K562 (cell line): ENCODE results near the gene PPP2R2B.

ENCODE experiments used
- JUN ChIP-seq, 2 experiments: sonication (generic) in 1 of 2; formaldehyde crosslinking in 1 of 2; IDR thresholded peaks; 2 replicates each; pipeline versions ENCODE4 v1.6.1 to v1.8.0; 2012 to 2022; ENCODE audit warnings: borderline replicate concordance in 2 of 2, mild to moderate bottlenecking in 2 of 2, improper control_type of control experiment in 1 of 2, low read depth in 1 of 2, low read length in 1 of 2, missing genetic modification reagents in 1 of 2
- PHB2 ChIP-seq: fragments of 450-650 bp; IDR thresholded peaks from 2 replicates; pipeline ENCODE4 v1.6.1; 2017; ENCODE audit warnings: low read depth
- POLR2AphosphoS5 ChIP-seq: IDR thresholded peaks from 2 replicates; pipeline ENCODE4 v1.6.1; 2011; ENCODE audit warnings: mild to moderate bottlenecking, low read depth, low read length, moderate library complexity; ENCODE audit not compliant: control insufficient read depth, insufficient read depth
- PTBP1 ChIP-seq: fragments of 200-400 bp; formaldehyde crosslinking; IDR thresholded peaks from 2 replicates; pipeline ENCODE4 v1.6.1; 2017; ENCODE audit warnings: low read depth, low read length
- SAP30 ChIP-seq: fragments of 200-600 bp; sonication (generic); IDR thresholded peaks from 2 replicates; pipeline ENCODE4 v1.6.1; 2012; ENCODE audit warnings: borderline replicate concordance, low read depth, mild to moderate bottlenecking, moderate library complexity, low read length, control low read depth, inconsistent platforms; ENCODE audit not compliant: insufficient read depth, poor library complexity, severe bottlenecking
- TAF1 ChIP-seq: IDR thresholded peaks from 2 replicates; pipeline ENCODE4 v1.6.1; 2011; ENCODE audit warnings: mild to moderate bottlenecking, low read length, moderate library complexity; ENCODE audit not compliant: insufficient read depth, control insufficient read depth, severe bottlenecking; ENCODE audit errors: extremely low read depth
- YY1 ChIP-seq, 3 experiments: IDR thresholded peaks; 2 replicates each; pipeline ENCODE4 v1.6.1; 2011; ENCODE audit warnings: low read length in 2 of 3, mild to moderate bottlenecking in 2 of 3, moderate library complexity in 2 of 3, borderline replicate concordance in 1 of 3, control low read depth in 1 of 3, low read depth in 1 of 3; ENCODE audit not compliant: insufficient read depth in 3 of 3, insufficient replicate concordance in 2 of 3, control insufficient read depth in 1 of 3, insufficient read length in 1 of 3; ENCODE audit errors: extremely low read depth in 1 of 3
- TF ChIP-seq, protein P1 (sequence below): fragments of 450-650 bp; IDR thresholded peaks from 2 replicates; pipeline ENCODE4 v1.6.1; 2017; ENCODE audit warnings: antibody characterized with exemption, mild to moderate bottlenecking
- TF ChIP-seq, protein P2 (sequence below), 3 experiments: IDR thresholded peaks in 2 of 3; conservative IDR thresholded peaks in 1 of 3; 2 replicates each; pipeline ENCODE4 v1.5.1; 2011 to 2012; ENCODE audit warnings: low read length in 3 of 3, mild to moderate bottlenecking in 3 of 3, control low read depth in 2 of 3, improper control_type of control experiment in 1 of 3, inconsistent platforms in 1 of 3, low read depth in 1 of 3, mixed read lengths in 1 of 3, moderate library complexity in 1 of 3; ENCODE audit not compliant: insufficient read depth in 2 of 3
- TF ChIP-seq, protein P3 (sequence below): fragments of 250-450 bp; sonication (Bioruptor Pico); IDR thresholded peaks from 2 replicates; pipeline ENCODE4 v1.8.0; 2022; ENCODE audit warnings: inconsistent platforms
- TF ChIP-seq, protein P4 (sequence below): fragments of 250-450 bp; sonication (Bioruptor Pico); IDR thresholded peaks from 2 replicates; pipeline ENCODE4 v1.4.0; 2020; ENCODE audit warnings: borderline replicate concordance

DNA sequence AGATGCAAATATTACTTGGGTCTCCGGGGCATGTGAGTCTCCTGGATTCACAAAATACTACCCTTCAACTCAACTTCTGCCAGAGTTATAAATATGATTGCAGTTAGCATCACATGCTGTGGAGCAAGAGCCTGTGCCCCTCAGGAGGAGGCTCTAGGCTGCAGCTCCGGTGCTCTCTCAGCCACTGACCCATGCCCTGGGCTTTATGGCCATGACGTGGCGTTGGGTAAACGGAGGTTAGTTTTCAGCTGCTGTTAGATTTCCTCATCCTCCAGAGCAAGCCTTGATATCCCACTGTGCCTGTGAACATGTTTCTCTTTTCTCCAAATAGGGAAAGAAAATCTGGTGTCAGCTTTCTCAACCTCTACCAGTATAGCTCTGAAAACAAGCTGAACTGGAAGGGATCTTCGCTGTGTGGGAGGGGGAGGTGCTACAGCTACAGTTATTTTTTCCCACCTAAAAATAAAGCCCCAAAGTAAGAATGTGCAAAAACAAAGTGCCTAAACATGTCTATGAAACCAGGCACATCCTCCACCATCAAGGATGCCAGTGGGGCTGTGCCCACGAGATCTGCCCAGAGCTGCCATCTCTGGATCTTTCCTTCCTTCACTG, 238.2 kb downstream of the PPP2R2B start:
- no peak for TF ChIP-seq POLR2AphosphoS5
- TF ChIP-seq YY1 (IDR thresholded peaks at IDR 0.05; ENCODE audit: borderline replicate concordance in 1 of 3, control insufficient read depth in 1 of 3, extremely low read depth in 1 of 3, insufficient read depth in 3 of 3, insufficient read length in 1 of 3, insufficient replicate concordance in 2 of 3, low read depth in 1 of 3, low read length in 2 of 3) = no peak
- TF ChIP-seq, protein P1, sequence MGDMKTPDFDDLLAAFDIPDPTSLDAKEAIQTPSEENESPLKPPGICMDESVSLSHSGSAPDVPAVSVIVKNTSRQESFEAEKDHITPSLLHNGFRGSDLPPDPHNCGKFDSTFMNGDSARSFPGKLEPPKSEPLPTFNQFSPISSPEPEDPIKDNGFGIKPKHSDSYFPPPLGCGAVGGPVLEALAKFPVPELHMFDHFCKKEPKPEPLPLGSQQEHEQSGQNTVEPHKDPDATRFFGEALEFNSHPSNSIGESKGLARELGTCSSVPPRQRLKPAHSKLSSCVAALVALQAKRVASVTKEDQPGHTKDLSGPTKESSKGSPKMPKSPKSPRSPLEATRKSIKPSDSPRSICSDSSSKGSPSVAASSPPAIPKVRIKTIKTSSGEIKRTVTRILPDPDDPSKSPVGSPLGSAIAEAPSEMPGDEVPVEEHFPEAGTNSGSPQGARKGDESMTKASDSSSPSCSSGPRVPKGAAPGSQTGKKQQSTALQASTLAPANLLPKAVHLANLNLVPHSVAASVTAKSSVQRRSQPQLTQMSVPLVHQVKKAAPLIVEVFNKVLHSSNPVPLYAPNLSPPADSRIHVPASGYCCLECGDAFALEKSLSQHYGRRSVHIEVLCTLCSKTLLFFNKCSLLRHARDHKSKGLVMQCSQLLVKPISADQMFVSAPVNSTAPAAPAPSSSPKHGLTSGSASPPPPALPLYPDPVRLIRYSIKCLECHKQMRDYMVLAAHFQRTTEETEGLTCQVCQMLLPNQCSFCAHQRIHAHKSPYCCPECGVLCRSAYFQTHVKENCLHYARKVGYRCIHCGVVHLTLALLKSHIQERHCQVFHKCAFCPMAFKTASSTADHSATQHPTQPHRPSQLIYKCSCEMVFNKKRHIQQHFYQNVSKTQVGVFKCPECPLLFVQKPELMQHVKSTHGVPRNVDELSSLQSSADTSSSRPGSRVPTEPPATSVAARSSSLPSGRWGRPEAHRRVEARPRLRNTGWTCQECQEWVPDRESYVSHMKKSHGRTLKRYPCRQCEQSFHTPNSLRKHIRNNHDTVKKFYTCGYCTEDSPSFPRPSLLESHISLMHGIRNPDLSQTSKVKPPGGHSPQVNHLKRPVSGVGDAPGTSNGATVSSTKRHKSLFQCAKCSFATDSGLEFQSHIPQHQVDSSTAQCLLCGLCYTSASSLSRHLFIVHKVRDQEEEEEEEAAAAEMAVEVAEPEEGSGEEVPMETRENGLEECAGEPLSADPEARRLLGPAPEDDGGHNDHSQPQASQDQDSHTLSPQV = no peak
- TF ChIP-seq, protein P2, sequence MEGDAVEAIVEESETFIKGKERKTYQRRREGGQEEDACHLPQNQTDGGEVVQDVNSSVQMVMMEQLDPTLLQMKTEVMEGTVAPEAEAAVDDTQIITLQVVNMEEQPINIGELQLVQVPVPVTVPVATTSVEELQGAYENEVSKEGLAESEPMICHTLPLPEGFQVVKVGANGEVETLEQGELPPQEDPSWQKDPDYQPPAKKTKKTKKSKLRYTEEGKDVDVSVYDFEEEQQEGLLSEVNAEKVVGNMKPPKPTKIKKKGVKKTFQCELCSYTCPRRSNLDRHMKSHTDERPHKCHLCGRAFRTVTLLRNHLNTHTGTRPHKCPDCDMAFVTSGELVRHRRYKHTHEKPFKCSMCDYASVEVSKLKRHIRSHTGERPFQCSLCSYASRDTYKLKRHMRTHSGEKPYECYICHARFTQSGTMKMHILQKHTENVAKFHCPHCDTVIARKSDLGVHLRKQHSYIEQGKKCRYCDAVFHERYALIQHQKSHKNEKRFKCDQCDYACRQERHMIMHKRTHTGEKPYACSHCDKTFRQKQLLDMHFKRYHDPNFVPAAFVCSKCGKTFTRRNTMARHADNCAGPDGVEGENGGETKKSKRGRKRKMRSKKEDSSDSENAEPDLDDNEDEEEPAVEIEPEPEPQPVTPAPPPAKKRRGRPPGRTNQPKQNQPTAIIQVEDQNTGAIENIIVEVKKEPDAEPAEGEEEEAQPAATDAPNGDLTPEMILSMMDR (IDR thresholded peaks at IDR 0.05 in 2 of 3, conservative IDR thresholded peaks at IDR 0.05 in 1 of 3; ENCODE audit: insufficient read depth in 2 of 3, low read depth in 1 of 3, low read length in 3 of 3) = no peak
- no peak for TF ChIP-seq TAF1
- TF ChIP-seq SAP30 = no peak
- TF ChIP-seq, protein P3, sequence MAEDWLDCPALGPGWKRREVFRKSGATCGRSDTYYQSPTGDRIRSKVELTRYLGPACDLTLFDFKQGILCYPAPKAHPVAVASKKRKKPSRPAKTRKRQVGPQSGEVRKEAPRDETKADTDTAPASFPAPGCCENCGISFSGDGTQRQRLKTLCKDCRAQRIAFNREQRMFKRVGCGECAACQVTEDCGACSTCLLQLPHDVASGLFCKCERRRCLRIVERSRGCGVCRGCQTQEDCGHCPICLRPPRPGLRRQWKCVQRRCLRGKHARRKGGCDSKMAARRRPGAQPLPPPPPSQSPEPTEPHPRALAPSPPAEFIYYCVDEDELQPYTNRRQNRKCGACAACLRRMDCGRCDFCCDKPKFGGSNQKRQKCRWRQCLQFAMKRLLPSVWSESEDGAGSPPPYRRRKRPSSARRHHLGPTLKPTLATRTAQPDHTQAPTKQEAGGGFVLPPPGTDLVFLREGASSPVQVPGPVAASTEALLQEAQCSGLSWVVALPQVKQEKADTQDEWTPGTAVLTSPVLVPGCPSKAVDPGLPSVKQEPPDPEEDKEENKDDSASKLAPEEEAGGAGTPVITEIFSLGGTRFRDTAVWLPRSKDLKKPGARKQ (CRISPR knock-in tag) = no peak
- TF ChIP-seq PTBP1 = no peak
- TF ChIP-seq JUN (IDR thresholded peaks at IDR 0.05; ENCODE audit: borderline replicate concordance, low read depth, low read length) = no peak
- no peak for TF ChIP-seq JUN (CRISPR knock-in tag; IDR thresholded peaks at IDR 0.05; ENCODE audit: borderline replicate concordance)
- TF ChIP-seq PHB2 = no peak
- TF ChIP-seq, protein P4, sequence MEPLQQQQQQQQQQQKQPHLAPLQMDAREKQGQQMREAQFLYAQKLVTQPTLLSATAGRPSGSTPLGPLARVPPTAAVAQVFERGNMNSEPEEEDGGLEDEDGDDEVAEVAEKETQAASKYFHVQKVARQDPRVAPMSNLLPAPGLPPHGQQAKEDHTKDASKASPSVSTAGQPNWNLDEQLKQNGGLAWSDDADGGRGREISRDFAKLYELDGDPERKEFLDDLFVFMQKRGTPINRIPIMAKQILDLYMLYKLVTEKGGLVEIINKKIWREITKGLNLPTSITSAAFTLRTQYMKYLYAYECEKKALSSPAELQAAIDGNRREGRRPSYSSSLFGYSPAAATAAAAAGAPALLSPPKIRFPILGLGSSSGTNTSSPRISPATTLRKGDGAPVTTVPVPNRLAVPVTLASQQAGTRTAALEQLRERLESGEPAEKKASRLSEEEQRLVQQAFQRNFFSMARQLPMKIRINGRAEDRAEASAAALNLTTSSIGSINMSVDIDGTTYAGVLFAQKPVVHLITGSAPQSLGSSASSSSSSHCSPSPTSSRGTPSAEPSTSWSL (CRISPR knock-in tag) = no peak
